ENCODE data around the gene BANP. TPM values are rescaled to one million over a fixed set of nuclear protein-coding genes. Genes with fewer than 3 reads are reported as not detected.
"Not testable (repeated sequence)": the region's sequence is repeated elsewhere in the genome, so short reads cannot be mapped to it uniquely, and the experiment has no call there.

Gene BANP
- total RNA-seq, 1 experiment from 2014 or later = 24.9 TPM

DNA sequence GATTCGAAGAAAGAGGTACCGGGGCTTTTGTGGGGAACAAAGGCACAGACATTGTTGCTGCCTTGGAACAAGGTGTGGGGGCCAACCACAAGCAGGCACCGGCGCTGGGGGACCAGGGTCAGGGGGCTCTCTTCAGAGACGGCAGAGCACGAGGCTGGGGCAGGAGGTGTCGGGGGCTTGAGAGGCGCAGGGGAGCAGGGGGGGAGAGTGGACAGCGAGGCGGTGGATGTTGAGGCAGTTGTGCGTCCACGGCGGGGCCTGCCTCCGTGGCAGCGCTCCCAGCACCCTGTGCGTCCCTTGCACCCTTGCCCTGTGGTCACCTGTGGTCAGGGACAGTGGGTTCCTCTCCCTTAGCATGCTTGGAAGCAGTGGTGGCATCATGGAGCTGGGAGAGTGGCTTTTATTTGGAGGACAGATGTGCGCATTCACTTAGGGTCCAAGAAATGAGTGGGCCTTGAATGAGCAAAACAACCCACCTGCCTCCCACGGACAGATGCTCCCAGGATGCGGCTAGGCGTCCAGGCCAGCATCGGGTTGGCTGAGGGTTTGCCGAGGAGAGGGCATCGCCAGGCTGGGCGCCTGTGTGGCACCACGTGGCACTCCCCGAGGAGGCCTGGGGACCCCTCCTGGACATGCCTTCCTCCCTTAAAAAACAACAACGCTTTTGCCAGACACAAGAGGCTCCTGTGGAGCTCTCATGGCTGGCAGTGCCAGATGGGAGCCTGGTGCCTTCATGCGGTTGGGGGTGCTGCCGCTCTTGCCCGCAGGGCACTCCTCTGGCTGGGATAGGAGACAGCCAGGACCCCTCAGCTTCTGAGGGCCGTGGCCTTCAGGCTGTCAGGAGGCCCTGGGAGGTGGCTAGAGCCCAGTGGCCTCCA, 113.0 kb downstream of the BANP start:
- DNase-seq (ENCODE audit: low read depth) = no peak

DNA sequence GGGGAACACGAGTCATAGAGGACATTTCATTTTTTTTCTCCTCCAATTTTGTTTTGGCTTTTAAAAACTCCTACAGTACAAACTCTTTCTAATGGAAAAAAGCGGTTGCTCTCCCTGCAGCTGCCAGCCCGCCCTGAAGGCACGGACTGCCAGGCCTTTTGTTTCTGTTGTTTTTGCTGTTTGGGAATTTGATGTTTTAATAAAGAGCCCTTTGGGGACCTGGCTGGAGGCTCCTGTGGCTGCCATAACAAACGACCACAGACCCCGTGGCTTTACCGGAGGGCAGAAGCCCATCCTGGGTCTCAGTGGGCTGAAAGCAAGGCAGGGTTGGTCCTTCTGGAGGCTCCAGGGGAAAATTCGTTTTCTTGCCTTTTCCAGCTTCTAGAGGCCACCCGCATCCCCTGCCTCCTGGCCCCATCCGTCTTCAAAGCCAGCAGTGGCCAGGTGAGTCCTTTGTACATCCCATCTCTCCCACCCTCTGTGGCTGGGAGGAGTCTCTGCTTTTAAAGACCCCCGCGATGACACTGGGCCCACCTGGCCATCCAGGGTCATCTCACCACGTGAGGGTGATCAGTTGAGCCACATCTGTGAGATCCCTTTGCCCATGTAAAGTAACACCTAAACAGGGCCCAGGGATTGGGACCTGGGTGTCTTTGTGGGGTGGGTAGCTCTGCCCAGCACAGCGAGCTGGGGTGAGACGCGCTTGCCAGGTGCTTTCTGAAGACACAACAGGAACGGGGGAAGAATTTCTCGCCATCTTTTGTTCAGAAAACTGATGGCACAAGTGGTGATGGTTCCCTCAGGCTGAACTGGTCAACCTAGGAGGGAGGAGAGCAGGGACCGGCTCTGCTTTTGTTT, 113.9 kb downstream of the BANP start:
- no peak for DNase-seq (ENCODE audit: low read depth)

DNA sequence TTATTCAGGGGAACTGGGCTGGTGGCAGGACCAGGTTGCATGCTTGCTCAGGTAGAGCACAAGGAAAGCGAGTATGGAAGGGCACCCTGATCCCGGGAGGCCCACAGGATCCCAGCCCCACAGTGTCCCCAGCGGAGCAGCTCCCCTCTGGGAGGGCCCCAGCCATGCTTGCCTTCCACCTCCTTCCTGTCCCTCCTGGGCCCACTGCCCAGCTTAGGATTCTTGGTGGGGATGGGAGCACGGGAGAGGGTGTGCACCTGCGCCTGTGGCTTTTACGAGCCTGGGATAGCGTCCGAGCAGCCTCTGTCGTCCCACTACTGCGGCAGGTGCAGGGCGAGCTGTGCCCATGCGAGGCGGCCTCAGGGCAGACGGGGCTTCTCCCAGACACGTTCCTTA, 114.5 kb downstream of the BANP start:
- no peak for DNase-seq (ENCODE audit: low read depth)

DNA sequence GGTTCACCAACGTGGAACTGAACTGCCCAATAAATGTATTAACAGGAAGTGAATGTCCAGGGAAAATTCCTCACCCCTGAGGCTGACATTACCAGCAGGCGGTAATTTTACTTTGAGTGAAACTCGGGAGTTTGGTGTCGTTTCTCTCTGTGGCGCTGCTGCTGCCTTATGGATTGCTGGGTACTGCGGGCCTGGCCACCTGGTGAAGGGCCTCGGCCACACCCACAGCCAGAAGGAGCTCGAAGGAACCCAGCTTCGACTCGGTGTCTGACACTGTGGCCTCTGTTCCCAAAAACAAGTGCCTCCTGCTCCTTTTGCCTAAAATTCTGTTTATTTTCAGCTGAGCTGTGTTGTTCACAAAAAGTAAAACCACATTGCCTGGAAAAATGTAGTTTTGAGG, 115.0 kb downstream of the BANP start:
- DNase-seq (ENCODE audit: low read depth) = no peak

DNA sequence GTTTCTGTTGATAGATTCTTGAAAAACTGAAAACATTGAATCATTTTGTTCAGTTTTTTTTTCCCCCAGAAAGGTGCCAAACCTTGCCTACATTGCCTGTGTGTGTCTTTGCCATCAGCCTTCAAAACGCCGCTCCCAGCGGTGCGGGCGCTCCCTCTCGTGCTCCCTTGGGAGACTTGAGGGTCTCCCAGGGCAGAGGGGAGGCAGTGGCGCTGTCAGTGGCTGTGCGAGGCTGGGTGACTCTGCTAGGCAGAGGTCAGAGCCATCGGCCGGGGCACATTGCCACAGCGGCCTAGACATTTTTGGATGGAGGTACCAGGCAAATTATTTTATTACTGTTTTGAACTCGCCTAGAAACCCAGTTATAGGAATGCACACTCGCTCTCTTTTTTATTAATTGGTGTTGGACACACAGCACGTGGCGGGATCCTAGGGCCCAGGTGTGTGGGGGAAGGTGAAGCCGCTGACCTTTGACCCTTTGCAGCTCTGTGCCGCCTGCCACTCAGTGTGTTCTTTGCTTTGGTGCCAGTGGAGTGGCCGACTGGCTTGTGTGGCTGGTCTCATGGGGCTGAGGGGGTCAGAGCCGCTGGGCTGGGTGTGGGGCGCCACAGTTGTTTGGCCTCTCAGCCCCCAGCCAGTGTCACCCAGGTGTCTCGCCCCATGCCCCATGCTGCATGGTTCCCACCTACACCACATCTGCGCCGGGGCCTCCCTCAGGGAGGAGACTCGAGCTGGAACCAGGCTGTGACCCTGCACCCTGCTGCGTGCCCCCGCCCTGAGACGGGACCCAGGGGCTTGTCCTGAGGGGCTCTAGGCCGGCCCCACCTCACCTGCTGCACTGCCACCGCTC, 115.7 kb downstream of the BANP start:
- no peak for DNase-seq (ENCODE audit: low read depth)

DNA sequence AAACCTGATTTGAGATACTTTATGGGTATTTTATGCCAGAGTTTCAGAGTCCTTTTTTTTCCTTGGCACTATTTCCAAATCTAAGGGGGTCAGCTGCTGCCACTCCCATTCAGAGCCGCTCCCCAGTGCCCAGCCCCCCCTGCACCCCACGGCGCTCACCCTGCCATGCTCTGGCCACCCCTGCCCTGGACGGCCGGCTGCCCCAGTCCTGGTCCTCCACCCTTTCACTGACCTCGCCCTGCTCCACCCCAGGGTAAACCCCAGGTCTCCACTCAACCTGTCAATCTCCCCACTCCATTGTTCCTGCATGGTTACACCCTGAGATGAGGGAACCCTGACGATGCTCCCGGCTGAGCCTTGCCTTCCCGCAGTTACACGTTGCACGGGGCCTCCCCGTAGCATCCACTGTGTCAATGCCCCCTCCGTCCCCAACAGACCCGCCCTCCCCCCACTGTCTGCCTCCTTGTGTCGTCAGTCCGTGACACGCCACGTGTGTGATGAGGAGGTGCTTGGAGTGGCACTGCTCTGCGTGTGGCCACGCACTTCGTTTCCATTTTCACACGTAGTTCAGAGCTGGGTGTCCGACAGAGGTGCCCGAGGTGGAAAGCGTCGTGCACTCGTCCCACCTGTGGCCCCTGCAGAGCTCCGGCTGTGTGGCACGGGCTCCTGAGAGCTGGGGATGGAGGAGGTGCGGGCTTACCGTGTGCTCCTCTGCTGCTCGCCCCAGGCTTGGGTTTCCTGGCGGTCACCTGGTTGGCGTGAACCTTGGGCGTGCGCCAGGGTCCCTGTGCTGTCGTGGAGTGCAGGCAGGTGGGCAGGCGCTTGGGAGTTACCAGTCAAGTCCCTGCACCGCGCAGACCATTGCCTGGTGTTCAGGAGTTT, 116.5 kb downstream of the BANP start:
- DNase-seq (ENCODE audit: low read depth) = no peak

DNA sequence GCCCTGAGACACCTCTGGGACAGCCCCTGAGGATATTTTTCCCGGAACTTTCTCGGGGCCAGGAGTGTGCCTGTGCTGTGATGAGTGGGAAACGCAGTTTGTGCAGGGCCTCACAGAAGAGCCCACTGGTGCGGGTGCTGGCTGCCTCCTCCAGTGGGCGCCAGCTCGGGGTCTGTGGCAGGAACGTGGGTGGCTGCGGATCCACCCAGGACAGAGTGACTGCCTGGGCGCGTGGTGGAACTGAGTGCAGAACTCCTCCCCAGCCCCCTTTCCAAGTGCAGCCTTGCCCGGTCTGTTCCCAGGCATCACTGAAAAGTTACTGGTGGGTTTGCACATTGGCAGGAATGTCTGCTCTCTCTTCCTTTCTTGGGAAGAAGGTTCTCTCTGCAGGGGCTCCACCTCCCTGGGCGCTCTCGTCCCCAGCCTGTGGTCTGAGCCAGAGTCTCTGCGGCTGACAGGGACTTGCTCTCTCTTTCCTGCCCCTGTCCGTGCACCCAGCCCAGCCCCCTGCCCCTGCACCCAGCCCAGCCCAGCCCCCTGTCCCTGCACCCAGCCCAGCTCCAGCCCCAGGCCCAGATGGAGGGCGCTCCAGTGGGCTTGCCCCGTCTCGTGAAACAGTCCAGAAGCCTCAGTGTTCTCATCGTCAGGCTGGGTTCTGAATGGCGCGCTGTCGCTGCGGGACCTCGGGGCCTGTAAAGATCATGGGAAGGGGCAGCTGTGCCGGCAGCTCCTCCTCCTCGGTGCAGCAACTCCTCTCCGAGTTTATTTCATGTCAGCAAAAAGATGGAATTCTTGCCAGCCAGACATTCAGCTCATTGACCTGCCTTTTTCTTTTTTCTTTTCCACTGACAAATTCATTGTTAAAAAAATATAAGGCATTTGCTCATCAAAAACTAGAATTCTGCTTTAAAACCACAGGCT, 117.5 kb downstream of the BANP start:
- DNase-seq (ENCODE audit: low read depth) = no peak

DNA sequence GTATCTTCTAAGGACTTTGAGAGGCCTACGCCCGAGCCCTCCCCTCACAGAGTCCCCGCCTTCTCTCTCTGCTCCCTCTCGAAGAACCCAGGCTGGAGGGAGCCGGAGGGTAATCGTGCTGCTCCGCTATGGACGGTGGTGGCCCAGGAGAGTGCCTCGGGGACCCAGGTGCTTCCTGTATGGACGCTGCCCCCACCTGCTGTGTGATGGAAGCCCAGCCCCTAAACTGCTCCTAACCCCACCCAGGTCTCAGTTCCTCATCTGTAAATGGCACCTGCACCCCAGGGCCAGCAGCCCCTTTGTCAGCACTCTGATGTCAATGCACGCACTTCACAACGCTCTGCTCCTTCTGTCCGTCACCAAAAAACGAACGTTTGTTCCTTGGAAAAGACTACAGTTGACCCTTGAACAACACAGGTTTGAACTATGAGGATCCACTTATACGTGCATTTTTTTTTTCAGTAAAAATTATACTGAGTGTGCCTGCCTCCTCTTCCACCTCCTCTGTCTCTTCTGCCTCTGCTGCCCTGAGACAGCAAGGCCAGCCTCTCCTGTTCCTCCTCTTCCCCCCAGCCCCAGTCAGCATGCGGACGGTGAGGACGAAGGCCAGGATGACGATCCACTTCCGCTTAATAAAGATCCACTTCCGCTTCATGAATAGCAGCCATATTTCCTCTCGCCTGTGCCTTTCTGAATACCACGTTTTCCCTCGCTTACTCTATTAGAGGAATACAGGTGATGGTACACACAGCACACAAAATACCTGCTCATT, 118.3 kb downstream of the BANP start:
- DNase-seq (ENCODE audit: low read depth) = no peak

DNA sequence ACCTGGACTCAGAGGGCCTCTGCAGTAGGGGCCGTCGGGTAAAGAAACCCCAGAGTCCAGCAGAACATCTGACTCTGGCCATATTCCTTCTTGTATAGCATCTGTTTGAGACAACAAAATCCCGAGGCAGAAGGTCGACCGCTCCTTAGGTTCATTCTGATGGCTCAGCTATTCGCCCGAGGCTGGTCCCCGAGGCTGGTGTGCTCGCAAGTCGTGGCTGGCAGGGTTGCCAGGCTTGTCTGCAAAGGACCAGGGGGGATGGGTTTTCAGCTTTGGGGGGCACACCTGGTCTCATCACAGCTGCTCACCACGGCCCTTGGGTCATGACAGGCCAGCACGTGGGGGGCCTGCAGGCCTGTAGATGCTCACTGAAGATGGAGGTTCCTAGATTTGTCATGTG, 119.1 kb downstream of the BANP start:
- no peak for DNase-seq (ENCODE audit: low read depth)

DNA sequence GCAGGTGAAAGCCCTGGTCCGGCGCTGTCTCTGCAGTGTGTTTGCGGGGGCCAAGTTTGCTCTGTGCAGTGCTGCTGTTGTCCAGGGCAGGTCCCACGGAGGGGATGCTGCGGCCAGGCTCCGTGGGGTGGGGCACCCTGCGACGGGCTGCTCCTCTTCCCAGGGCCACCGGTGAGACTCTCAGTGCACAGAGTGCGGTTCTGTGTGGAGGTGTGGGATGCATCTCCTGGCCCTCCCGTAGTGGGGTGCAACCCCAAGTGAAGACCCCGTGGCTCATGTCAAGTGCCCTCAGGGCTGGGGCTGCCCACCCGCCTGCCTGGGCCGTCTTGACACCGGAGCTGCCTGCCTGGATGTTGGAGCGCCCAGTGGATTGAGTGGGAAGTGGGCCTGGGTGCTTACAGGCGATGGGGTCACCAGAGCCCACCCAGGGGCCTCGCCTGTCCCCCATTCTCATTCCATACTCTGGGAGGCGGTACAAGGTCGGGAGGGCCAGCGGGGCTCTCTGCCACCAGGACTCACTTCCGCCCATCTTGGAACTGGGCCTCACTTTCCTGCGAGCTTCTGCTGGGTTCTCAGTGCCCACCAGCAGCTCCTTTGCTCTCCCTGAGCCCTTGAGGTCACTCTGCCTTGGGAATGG, 119.9 kb downstream of the BANP start:
- DNase-seq (ENCODE audit: low read depth) = no peak

DNA sequence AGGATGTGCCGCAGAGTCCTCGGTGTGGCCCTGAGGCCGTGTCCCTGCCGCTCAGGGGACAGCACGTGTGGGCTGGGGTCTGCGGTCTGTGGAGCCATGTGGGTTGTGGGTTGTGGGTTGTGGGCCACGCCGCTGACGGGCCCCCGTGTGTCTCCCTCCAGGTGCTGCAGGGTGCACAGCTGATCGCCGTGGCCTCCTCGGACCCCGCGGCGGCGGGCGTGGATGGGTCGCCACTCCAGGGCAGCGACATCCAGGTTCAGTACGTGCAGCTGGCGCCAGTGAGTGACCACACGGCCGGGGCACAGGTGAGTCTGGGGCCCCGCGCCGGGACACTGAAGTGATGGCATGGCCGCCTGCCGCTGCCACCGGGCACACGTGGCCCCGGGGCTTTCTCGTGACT, 120.7 kb downstream of the BANP start:
- DNase-seq (ENCODE audit: low read depth) = no peak

DNA sequence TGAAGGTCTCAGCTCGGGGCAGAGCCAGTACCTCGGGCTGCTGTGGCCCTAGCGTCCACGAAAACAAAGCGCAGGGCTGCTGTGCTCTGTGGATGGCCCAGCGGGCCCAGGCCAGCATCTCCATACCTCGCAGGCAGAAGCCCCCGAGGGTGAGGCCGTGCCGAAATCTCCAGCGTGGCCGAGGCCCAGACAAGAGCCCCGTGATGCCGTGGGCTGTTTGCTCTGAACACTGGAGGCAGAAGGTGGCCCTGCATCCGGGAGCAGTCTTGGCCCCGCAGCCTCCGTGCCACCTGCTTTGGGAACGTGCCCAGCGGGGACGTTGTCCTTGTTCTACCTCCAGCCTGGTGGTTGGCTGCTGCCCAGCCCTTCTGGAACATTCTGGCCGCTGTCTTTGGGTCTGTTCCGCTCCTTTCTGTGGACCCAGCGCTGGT, 121.4 kb downstream of the BANP start:
- no peak for DNase-seq (ENCODE audit: low read depth)

DNA sequence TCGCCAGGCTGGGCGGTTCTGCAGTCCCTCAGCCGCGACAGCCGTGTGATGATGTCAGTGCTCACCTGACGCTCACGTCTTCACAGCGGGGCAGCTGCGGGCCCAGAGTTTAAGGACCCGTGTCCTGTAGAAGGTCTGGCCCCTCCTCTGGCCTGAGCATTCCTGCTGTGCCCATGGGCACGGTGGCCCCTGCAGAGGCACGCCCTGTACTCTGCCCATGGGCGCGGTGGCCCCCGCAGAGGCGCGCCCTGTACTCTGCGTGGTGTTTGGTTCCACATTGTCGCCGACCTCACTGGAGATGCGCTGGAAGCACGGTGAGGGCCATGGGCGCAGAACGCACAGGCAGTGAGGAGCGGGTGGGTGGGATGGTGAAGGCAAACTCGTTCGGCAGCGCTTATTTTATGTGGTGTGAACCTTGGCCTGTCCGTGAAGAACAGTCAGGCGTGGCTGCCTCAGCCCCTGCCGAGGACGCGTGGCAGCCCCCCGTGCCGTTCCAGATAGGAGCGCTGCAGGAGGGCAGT, 122.0 kb downstream of the BANP start:
- DNase-seq (ENCODE audit: low read depth) = no peak

DNA sequence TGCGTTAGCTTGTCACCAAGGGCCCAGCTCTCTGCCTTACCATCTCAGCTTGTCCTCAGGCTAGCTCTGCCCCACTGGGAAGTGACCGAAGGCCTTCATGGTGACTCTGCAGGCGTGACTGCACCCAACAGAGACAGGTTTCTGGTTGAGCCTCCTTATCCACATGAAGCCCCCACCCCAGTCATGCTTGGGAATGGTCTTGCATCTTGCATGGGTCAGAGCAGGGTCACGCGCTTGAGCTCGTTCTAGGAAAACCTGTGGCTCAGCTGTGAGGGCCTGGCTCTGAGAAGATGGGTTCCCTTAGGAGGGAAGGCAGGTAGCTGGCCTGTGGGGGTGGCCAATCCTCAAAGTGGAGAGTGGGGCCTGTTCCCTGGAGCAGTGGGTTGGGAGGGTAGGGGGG, 122.8 kb downstream of the BANP start:
- no peak for DNase-seq (ENCODE audit: low read depth)

DNA sequence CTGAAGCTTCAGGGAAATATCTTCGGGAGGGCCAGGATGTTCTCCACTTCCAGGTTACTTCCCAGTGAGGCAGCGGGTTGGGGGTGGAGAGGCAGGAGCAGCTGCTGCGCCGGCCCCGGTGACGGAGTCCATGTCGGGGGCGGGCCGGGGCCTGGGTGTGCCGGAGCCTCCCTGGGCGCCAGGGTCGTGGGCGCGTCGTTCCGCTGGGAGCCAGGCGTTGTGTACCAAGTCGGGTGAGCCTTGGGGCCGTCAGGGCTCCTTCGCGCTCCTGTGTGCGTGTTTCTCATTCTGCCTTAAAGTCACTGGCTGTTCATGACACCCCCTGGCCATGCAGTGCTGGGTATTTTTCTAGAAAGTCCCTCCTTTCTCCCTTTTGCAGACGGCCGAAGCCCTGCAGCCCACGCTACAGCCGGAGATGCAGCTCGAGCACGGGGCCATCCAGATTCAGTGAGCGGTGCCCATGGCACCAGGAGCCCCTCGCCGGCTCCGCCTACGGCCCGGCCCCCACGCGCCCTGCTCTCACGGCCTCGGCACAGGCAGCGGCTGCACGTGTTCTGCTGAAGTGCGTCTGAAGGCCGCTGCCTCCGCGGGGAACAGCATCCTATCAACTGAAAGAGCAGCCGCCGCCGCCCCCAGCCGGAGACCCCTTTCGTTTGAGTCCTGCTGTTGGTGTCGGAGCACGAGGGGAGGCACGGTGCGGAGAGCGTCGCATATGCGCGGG, 125.1 kb downstream of the BANP start:
- no peak for DNase-seq (ENCODE audit: low read depth)

DNA sequence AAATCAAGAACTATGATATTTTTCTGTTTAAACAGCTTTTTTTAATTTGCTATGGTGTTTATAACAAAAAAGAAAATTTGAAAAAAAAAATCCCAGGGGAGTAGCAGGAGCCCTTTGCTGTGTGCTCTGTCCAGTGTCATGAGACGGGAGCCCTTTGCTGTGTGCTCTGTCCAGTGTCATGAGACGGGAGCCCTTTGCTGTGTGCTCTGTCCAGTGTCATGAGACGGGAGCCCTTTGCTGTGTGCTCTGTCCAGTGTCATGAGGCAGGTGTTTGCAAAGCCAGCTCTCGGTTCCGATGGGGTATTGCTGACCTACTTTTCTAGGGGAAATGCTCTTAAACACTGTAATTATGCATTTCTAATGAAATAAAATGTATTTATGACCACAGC, 125.7 kb downstream of the BANP start:
- DNase-seq (ENCODE audit: low read depth) = not testable (repeated sequence)
